ENCODE data around the gene CORT.

CORT gene

DNA sequence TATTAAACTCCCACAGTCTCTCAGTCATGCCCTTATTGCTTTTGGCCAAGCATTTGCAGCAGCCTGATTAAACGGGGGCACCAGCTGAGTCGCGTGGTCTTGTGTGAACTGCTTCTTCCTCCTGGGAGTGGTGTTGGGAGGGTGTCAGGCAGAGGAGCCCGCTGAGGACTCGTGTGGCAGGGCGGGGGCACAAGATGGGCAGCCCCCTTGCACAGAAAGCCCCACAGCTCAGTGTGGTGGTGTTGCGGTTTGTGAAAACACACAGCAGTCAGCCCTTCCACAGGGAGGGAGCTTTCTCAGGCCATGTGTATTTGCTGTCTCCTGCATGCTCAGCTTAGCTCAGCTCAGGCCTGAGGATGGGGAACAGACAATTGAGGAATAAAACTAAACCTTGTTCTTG lies 47.3 kb downstream of the CORT start:
- TF ChIP-seq, protein P1, sequence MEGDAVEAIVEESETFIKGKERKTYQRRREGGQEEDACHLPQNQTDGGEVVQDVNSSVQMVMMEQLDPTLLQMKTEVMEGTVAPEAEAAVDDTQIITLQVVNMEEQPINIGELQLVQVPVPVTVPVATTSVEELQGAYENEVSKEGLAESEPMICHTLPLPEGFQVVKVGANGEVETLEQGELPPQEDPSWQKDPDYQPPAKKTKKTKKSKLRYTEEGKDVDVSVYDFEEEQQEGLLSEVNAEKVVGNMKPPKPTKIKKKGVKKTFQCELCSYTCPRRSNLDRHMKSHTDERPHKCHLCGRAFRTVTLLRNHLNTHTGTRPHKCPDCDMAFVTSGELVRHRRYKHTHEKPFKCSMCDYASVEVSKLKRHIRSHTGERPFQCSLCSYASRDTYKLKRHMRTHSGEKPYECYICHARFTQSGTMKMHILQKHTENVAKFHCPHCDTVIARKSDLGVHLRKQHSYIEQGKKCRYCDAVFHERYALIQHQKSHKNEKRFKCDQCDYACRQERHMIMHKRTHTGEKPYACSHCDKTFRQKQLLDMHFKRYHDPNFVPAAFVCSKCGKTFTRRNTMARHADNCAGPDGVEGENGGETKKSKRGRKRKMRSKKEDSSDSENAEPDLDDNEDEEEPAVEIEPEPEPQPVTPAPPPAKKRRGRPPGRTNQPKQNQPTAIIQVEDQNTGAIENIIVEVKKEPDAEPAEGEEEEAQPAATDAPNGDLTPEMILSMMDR (IDR thresholded peaks at IDR 0.05; ENCODE audit: low read depth, low read length, missing control alignments): no peak
- DNase-seq (ENCODE audit: low read depth): no peak
- no peak overlapping the region for H3K4me3 ChIP-seq (ENCODE audit: low read depth, low read length)
- in situ Hi-C loops (cut with HindIII; ENCODE audit: low sequenced_read_pairs): loop anchor here (10.0 kb wide), 3 partner anchors 72 to 448 kb away; no protein-coding TSS in a partner anchor

DNA sequence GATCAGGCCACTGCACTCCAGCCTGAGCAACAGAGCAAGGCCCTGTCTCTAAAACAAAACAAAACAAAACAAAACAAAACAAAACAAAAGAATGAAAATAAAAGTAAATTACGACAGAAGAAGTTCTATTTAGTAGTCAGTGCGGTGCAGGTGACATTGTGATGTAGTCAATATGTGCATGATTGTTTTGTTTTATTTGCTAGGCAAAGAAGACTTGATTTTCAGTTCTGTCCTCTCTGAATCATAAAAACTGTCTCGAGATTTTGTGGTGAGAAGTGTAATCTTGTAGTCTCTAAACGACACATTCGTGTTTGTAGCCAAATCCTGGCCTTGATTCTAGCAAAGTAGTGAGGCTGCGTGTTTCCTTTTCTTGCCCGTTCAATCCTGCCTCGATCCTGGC lies 48.4 kb downstream of the CORT start:
- in situ Hi-C loops (cut with HindIII; ENCODE audit: low sequenced_read_pairs): loop anchor here (10.0 kb wide), 3 partner anchors 73 to 447 kb away; no protein-coding TSS in a partner anchor
- TF ChIP-seq, protein P1 (IDR thresholded peaks at IDR 0.05; ENCODE audit: low read depth, low read length, missing control alignments): no peak
- DNase-seq (ENCODE audit: low read depth): no peak
- no peak overlapping the region for H3K4me3 ChIP-seq (ENCODE audit: low read depth, low read length)
